ENCODE measurements around the gene SLAMF1.
"Not testable (repeated sequence)": the region's sequence is repeated elsewhere in the genome, so short reads cannot be mapped to it uniquely, and the experiment has no call there.

SLAMF1 gene

GRCh38 chr1:160638540-160638857, 8.3 kb downstream of the SLAMF1 start:
- DNase-seq: no peak

DNA sequence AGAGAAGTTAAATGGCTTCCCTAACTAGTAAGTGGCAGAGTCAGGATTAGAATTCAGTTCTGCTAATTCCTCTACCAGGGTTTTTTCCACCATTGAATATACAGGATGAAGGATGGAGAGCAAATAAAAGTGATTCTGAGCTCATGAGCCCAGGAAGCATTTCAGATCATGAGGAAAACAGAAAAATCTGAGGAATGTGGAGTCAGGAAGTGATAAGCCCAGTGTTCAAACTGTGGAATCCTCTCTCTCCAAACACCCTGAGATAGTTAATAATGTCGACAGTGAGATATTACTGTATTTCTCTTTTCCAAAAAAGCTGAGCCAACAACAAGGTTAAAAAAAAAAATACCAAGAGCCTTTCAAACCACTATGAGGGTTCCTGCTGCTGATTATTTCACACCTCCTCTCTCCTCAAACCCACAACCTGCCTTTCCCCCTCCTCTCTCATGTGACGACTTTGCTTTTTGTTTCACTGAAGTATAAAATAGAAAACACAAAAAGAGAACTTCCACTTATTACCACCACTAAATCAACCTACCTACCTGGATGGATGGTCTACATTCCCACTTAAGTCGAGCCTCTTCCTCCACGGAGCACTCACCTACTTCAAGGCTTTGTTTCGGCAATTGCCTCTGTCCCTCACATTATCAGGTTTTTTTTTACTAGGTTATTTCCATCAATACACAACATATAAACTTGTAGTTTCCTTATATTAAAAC, 8.9 kb downstream of the SLAMF1 start:
- no peak for DNase-seq

DNA sequence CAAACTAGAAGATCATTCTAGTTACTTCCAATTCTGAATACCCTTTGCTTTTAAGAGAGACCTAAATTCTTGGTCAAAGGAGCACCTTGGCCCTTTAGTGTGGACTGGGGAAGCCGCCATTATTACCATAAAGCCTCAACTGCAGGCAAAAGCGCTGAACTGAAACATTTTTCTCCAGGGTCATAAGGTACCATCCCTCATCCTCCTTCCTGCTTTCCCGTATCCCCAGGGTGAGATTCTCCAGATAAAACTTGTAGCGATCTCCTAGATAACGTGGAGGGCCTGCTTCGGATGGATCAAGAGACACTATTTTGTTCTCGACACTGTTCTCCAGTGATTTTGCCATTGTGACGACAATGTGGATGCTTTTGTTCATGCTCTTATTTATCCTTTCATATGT, 9.8 kb downstream of the SLAMF1 start:
- DNase-seq: no peak

DNA sequence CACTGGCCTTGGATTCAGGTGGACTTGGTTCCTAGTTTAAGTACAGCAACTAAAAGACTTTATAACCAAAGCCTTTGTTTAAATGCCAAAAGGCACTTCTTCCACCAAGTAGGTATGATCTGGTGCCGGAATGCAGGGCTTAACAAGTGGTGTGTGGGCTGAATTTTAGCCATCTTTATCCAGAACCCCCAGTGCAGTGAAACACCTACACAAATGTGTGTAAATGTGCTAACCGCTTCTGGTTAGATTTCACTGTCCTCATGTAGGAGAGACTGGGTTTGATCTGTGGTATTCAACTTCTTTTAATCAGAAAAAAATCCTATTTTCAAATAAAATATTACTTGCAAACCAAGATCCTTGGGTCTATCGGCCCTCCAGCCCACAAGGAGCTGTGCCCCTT, 10.3 kb downstream of the SLAMF1 start:
- DNase-seq: no peak

DNA sequence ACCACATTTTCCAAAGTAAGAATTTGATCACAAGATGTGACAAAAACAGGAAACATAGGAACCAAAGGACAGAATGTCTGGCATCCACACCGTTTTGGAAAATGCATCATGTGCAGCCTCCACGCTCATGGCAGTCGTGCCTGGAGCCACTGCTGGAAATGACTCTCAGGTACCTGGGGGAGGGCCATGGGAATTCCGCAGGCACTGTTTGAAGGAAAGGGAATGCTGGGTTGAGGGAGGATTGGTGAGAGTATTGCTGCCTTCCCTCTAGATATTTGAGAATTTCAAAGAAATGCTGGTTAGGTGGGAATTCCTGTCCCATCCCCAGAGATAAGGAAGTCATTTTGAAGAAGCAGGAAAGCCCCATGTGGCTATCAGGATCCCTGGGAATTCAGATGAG, 10.8 kb downstream of the SLAMF1 start:
- no peak for DNase-seq

GRCh38 chr1:160634543-160635491, 12.0 kb downstream of the SLAMF1 start:
- DNase-seq: no peak

DNA sequence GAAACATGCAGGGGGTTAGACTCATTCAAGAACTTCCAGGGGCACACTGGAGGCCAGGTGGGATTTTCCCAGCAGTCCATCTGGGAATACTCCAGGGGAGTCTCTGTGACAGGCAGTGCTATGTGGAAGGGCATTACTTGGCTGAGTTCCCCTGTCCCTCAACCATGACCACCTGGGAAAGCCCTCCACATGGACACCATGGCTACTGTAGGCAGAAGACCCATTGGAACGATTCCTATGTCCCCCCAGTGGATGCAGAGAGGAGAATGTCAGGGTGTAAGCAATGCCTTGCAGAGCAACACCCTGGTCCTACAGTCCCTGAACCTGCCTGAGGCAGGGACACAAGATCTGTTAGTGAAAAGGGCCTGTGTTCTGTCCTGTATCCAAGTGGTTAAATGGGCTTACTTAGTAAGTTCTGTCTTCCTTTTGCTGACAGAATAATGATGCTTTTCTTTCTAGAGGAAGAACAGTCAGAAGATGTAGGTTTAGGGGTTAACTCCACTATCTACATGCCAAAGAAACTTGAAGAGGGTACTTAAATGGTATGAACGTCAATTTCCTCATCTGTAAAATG, 13.4 kb downstream of the SLAMF1 start:
- DNase-seq: no peak

GRCh38 chr1:160631983-160632625, 14.7 kb downstream of the SLAMF1 start:
- DNase-seq: no peak

- DNase-seq: no peak
Observed at GRCh38 chr1:160630523-160631451, 16.1 kb downstream of the SLAMF1 start.

- DNase-seq: no peak
Observed at GRCh38 chr1:160629286-160630210, 17.3 kb downstream of the SLAMF1 start.

GRCh38 chr1:160628799-160629263, 18.0 kb downstream of the SLAMF1 start:
- no peak for DNase-seq

DNA sequence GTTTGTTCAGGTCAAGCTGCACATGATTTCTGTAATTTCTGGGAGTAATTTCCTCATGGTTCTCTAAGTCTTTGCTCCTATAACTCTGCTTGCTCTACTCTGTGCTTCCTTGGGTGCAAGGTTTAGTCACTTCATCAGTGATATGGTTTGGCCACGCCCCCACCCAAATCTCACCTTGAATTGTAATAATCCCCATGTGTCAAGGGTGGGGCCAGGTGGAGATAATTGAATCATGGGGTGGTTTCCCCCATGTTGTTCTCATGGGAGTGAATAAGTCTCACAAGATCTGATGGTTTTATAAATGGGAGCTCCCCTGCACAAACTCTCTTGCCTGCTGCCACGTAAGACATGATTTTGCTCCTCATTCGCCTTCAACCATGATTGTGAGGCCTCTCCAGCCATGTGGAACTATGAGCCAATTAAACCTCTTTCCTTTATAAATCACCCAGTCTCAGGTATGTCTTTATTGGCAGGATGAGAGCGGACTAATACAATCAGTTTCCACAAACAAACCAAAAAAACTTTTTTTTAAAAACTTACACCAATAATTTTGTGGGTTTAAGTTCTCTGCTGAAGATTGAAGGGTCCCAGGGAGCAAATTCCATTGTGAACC, 19.1 kb downstream of the SLAMF1 start:
- not testable (repeated sequence) for DNase-seq

- DNase-seq: no peak
Observed at GRCh38 chr1:160626509-160627342, 20.1 kb downstream of the SLAMF1 start.

DNA sequence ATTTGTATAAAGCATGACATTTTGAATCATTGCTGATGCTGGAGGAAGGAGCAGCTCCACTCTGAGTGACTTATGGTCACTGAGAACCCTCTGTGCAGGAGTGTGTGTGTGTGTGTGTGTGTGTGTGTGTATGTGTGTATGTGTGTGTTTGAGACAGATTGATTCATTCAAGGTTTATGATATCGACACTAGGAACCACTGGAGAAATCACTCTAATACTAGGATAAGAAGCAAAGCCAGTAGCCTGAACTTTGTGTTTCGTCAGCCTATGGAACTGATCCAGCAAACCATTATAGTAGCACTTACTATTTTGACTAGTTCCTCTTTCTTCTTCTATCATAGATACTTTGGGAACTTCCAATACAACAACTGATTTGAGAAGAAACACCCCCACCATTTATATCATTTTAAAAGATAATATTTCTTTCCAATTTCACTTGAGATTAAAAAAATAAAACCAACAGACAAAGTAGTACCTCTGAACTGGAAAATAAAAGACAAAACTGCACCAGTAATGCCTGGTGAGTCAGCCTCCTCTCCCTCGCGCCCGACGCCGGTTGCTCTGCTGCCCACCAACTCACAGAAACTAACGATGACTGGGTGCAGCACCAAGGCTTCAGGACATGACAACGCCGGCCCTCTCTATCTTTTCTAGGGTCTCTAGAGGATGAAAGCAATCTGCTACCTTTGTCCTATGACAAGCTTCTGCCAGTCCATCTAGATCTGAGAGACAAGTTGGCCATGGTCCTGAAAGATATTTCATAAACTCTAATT, 20.9 kb downstream of the SLAMF1 start:
- no peak for DNase-seq

DNA sequence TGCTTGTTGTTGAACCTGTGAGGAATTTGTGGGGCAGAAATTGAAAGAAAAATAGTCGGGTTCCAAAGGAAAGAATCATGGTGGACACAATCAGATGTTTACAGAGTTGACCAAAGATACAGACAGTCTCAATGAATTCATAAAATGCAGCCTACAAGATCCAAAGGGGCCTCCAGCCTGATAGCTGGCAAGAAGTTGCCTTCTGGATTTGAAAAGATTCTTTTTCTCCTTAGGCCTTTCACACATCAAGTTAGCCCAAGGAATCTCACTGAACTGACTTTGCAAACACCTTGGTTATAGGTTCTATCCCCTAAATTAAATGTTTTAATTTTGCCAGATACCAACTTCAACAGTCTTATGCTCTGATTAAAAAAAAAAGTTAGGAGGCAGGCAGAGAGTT, 21.5 kb downstream of the SLAMF1 start:
- no peak for DNase-seq

DNA sequence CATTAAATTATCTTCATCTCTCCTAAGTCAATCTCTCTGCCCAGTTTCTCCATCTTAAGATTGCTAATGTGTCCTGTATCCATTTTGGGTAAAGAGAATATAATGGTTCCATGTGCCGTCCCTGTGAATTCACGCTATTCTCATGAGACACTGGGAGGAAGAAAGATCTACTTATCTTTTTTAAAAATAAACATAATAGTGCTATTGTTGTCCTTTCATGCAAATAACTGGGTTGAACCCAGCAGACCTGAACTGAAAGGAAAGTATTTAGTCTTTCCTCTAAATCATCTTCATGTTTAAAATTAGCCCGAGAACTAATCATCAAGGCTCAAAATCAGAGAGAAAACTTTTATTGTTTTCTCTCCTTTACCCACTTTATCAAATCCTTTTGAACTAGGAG, 22.4 kb downstream of the SLAMF1 start:
- no peak for DNase-seq

- no peak for DNase-seq
Observed at GRCh38 chr1:160623862-160624261, 23.0 kb downstream of the SLAMF1 start.

- DNase-seq: no peak
Observed at GRCh38 chr1:160623227-160623633, 23.6 kb downstream of the SLAMF1 start.
